Measurements from ENCODE around the gene ATXN10. TPM values are rescaled to one million over a fixed set of nuclear protein-coding genes. Genes with fewer than 3 reads are reported as not detected.
A peak's percentile ranks its signal among the peaks of the same experiment; 100 is the strongest.

Gene ATXN10
- total RNA-seq, 1 experiment from 2014 or later = 192 TPM

GRCh38 chr22:45836418-45837169, 165.0 kb downstream of the ATXN10 start:
- Histone ChIP-seq H3K27me3 (replicated peaks) (no peaks in the 10 kb centered on the region), H3K4me3 (no peak overlapping the region), H3K27ac (no peak overlapping the region), H3K9me3 (replicated peaks) (no peaks in the 10 kb centered on the region), H3K4me1 (replicated peaks) (peaks cover 20% of the 10 kb centered on the region), H3K36me3 (peaks cover 65% of the 10 kb centered on the region)
- no peak for DNase-seq (ENCODE audit: low read depth in 1 of 2, low spot score in 2 of 2)

- Histone ChIP-seq H3K9me3 (replicated peaks) (no peaks in the 10 kb centered on the region), H3K4me3 (no peak overlapping the region), H3K4me1 (replicated peaks) (peaks cover 24% of the 10 kb centered on the region), H3K27me3 (replicated peaks) (no peaks in the 10 kb centered on the region), H3K36me3 (peaks cover 58% of the 10 kb centered on the region), H3K27ac (no peak overlapping the region)
- no peak for DNase-seq (ENCODE audit: low read depth in 1 of 2, low spot score in 2 of 2)
These were observed 165.9 kb downstream of the ATXN10 start for GRCh38 chr22:45837508-45837907.

GRCh38 chr22:45838305-45838887, 166.8 kb downstream of the ATXN10 start:
- H3K27me3 ChIP-seq (replicated peaks) = no peaks in the 10 kb centered on the region
- H3K9me3 ChIP-seq (replicated peaks) = no peaks in the 10 kb centered on the region
- peaks cover 56% of the 10 kb centered on the region for H3K36me3 ChIP-seq
- no peak overlapping the region for H3K27ac ChIP-seq
- DNase-seq (ENCODE audit: low read depth in 1 of 2, low spot score in 2 of 2) = no peak
- peaks cover 33% of the 10 kb centered on the region for H3K4me1 ChIP-seq (replicated peaks)
- H3K4me3 ChIP-seq = no peak overlapping the region

GRCh38 chr22:45840483-45840882, 168.8 kb downstream of the ATXN10 start:
- Histone ChIP-seq H3K36me3 (peaks cover 50% of the 10 kb centered on the region), H3K27me3 (replicated peaks) (no peaks in the 10 kb centered on the region), H3K9me3 (replicated peaks) (no peaks in the 10 kb centered on the region), H3K4me1 (replicated peaks) (peaks cover 53% of the 10 kb centered on the region), H3K4me3 (no peak overlapping the region), H3K27ac (no peak overlapping the region)
- DNase-seq (ENCODE audit: low read depth in 1 of 2, low spot score in 2 of 2) = no peak

- no peak overlapping the region for H3K4me3 ChIP-seq
- H3K27ac ChIP-seq = peak overlapping the region; percentile 83
- no peaks in the 10 kb centered on the region for H3K9me3 ChIP-seq (replicated peaks)
- H3K4me1 ChIP-seq (replicated peaks) = peaks cover 57% of the 10 kb centered on the region
- no peaks in the 10 kb centered on the region for H3K27me3 ChIP-seq (replicated peaks)
- DNase-seq (ENCODE audit: low read depth in 1 of 2, low spot score in 2 of 2) = peak; percentile 52 to 91
- H3K36me3 ChIP-seq = peaks cover 63% of the 10 kb centered on the region
These were observed 170.8 kb downstream of the ATXN10 start for GRCh38 chr22:45842291-45842991.

GRCh38 chr22:45843031-45843430, 171.4 kb downstream of the ATXN10 start:
- peak in 1 of 2 experiments; percentile 21 for DNase-seq (ENCODE audit: low read depth in 1 of 2, low spot score in 2 of 2)
- peaks cover 69% of the 10 kb centered on the region for H3K36me3 ChIP-seq
- no peaks in the 10 kb centered on the region for H3K9me3 ChIP-seq (replicated peaks)
- H3K4me3 ChIP-seq = no peak overlapping the region
- H3K27ac ChIP-seq = peak overlapping the region; percentile 83
- peaks cover 57% of the 10 kb centered on the region for H3K4me1 ChIP-seq (replicated peaks)
- no peaks in the 10 kb centered on the region for H3K27me3 ChIP-seq (replicated peaks)

- peaks cover 57% of the 10 kb centered on the region for H3K4me1 ChIP-seq (replicated peaks)
- no peaks in the 10 kb centered on the region for H3K27me3 ChIP-seq (replicated peaks)
- peak overlapping the region; percentile 83 for H3K27ac ChIP-seq
- DNase-seq (ENCODE audit: low read depth in 1 of 2, low spot score in 2 of 2) = no peak
- H3K4me3 ChIP-seq = no peak overlapping the region
- H3K36me3 ChIP-seq = peaks cover 71% of the 10 kb centered on the region
- no peaks in the 10 kb centered on the region for H3K9me3 ChIP-seq (replicated peaks)
These were observed 172.4 kb downstream of the ATXN10 start for GRCh38 chr22:45843986-45844385.

- Histone ChIP-seq H3K9me3 (replicated peaks) (no peaks in the 10 kb centered on the region), H3K27me3 (replicated peaks) (no peaks in the 10 kb centered on the region), H3K4me3 (no peak overlapping the region), H3K4me1 (replicated peaks) (peaks cover 57% of the 10 kb centered on the region), H3K36me3 (peaks cover 73% of the 10 kb centered on the region), H3K27ac (peak overlapping the region; percentile 32)
- peak; percentile 44 to 65 for DNase-seq (ENCODE audit: low read depth in 1 of 2, low spot score in 2 of 2)
These were observed 173.4 kb downstream of the ATXN10 start for GRCh38 chr22:45845076-45845487.

- Histone ChIP-seq H3K27ac (no peak overlapping the region), H3K9me3 (replicated peaks) (peaks cover 7% of the 10 kb centered on the region; the same call in 1 of the 2 replicates), H3K4me3 (no peak overlapping the region), H3K27me3 (replicated peaks) (no peaks in the 10 kb centered on the region), H3K4me1 (replicated peaks) (peaks cover 39% of the 10 kb centered on the region), H3K36me3 (peaks cover 78% of the 10 kb centered on the region)
- DNase-seq (ENCODE audit: low read depth in 1 of 2, low spot score in 2 of 2) = no peak
These were observed 175.3 kb downstream of the ATXN10 start for GRCh38 chr22:45846952-45847351.

- peaks cover 16% of the 10 kb centered on the region for H3K9me3 ChIP-seq (replicated peaks)
- peaks cover 85% of the 10 kb centered on the region for H3K36me3 ChIP-seq
- no peak for DNase-seq (ENCODE audit: low read depth in 1 of 2, low spot score in 2 of 2)
- peaks cover 19% of the 10 kb centered on the region for H3K4me1 ChIP-seq (replicated peaks)
- no peak overlapping the region for H3K4me3 ChIP-seq
- H3K27me3 ChIP-seq (replicated peaks) = no peaks in the 10 kb centered on the region
- no peak overlapping the region for H3K27ac ChIP-seq
These were observed 177.3 kb downstream of the ATXN10 start for GRCh38 chr22:45848904-45849303.

GRCh38 chr22:45852826-45853225, 181.2 kb downstream of the ATXN10 start:
- Histone ChIP-seq H3K4me1 (replicated peaks) (no peaks in the 10 kb centered on the region), H3K36me3 (peaks cover 71% of the 10 kb centered on the region), H3K4me3 (no peak overlapping the region), H3K9me3 (replicated peaks) (peaks cover 16% of the 10 kb centered on the region), H3K27me3 (replicated peaks) (no peaks in the 10 kb centered on the region), H3K27ac (no peak overlapping the region)
- no peak for DNase-seq (ENCODE audit: low read depth in 1 of 2, low spot score in 2 of 2)

- H3K4me1 ChIP-seq (replicated peaks) = no peaks in the 10 kb centered on the region
- peaks cover 40% of the 10 kb centered on the region for H3K36me3 ChIP-seq
- no peak overlapping the region for H3K27ac ChIP-seq
- no peaks in the 10 kb centered on the region for H3K27me3 ChIP-seq (replicated peaks)
- no peak for DNase-seq (ENCODE audit: low read depth in 1 of 2, low spot score in 2 of 2)
- no peak overlapping the region for H3K4me3 ChIP-seq
- H3K9me3 ChIP-seq (replicated peaks) = peaks cover 16% of the 10 kb centered on the region
These were observed 184.3 kb downstream of the ATXN10 start for GRCh38 chr22:45855961-45856360.

GRCh38 chr22:45857519-45857918, 185.9 kb downstream of the ATXN10 start:
- no peak for DNase-seq (ENCODE audit: low read depth in 1 of 2, low spot score in 2 of 2)
- Histone ChIP-seq H3K4me3 (no peak overlapping the region), H3K4me1 (replicated peaks) (no peaks in the 10 kb centered on the region)

More at GRCh38 chr22:45857519-45857918, 185.9 kb downstream of the ATXN10 start:
- H3K9me3 ChIP-seq (replicated peaks) = peaks cover 4% of the 10 kb centered on the region
- peaks cover 24% of the 10 kb centered on the region for H3K36me3 ChIP-seq
- no peaks in the 10 kb centered on the region for H3K27me3 ChIP-seq (replicated peaks)
- H3K27ac ChIP-seq = no peak overlapping the region

Measured in SJSA1 (cell line).